Heart left ventricle (tissue), 16 donors: ENCODE results near the gene ADGRG1. TPM values are rescaled to one million over a fixed set of nuclear protein-coding genes. Genes with fewer than 3 reads are reported as not detected.

Experiments used
- ATAC-seq, 4 donors: fragments of 200-7000 bp; cut with Tn5 transposase; one replicate each; pipeline ENCODE4 v1.9.1; 2020 to 2022; ENCODE audit warnings: moderate library complexity in 4 of 4, mild to moderate bottlenecking in 3 of 4, moderate number of reproducible peaks in 1 of 4
- DNase-seq, 5 donors: peaks; one replicate each; pipeline ENCODE4 v3.0.0-alpha.2; 2020
- H3K27ac ChIP-seq, 12 donors: fragments of 200-600 bp; sonication (generic) in 4 of 12; one replicate each; pipeline versions ENCODE4 v1.5.0 to v1.8.0; 2016 to 2022; ENCODE audit warnings: mild to moderate bottlenecking in 2 of 12
- H3K27me3 ChIP-seq, 9 donors: fragments of 200-600 bp; sonication (generic) in 2 of 9; one replicate each; pipeline versions ENCODE4 v1.5.1 to v1.8.0; 2016 to 2022; ENCODE audit warnings: mild to moderate bottlenecking in 3 of 9
- H3K36me3 ChIP-seq, 9 donors: fragments of 200-600 bp; sonication (generic) in 2 of 9; one replicate each; pipeline versions ENCODE4 v1.5.0 to v1.8.0; 2018 to 2022; ENCODE audit warnings: mild to moderate bottlenecking in 2 of 9
- H3K4me1 ChIP-seq, 12 donors: fragments of 200-600 bp; sonication (generic) in 4 of 12; one replicate each; pipeline versions ENCODE4 v1.5.0 to v1.8.0; 2016 to 2022; ENCODE audit warnings: mild to moderate bottlenecking in 3 of 12
- H3K4me3 ChIP-seq, 12 donors: fragments of 200-600 bp; sonication (generic) in 4 of 12; one replicate each; pipeline versions ENCODE4 v1.5.0 to v1.8.0; 2017 to 2022; ENCODE audit warnings: mild to moderate bottlenecking in 9 of 12, moderate library complexity in 4 of 12
- H3K9me3 ChIP-seq, 12 donors: fragments of 200-600 bp; sonication (generic) in 4 of 12; one replicate each; pipeline versions ENCODE4 v1.5.0 to v1.8.0; 2016 to 2022; ENCODE audit warnings: mild to moderate bottlenecking in 1 of 12
- CTCF ChIP-seq, 12 donors: fragments of 200-600 bp; sonication (generic) in 4 of 12; IDR thresholded peaks; one replicate each; pipeline versions ENCODE4 v1.5.0 to v1.8.0; 2018 to 2022; ENCODE audit warnings: antibody characterized with exemption in 12 of 12, mild to moderate bottlenecking in 5 of 12
- POLR2A ChIP-seq, 2 donors: fragments of 450-650 bp; IDR thresholded peaks; one replicate each; pipeline ENCODE4 v1.6.1; 2017; ENCODE audit warnings: antibody characterized with exemption in 2 of 2, mild to moderate bottlenecking in 2 of 2, moderate library complexity in 2 of 2
- WGBS, 4 donors: extraction: QIAGEN DNeasy Blood & Tissue Kit in 2 of 4; methylation state at CpG; one replicate each; pipeline versions ENCODE4 v1.1.5 to v1.1.7; 2013 to 2018; 5-methylcytosine and 5-hydroxymethylcytosine counted together
- intact Hi-C, 10 donors: fragments of 100-400 bp; cut with DNase I; formaldehyde crosslinking; loops; one replicate each; pipeline versions ENCODE4 v1.11.1 to v1.14.2; 2022
- polyA plus RNA-seq, 2 donors: library from polyadenylated mRNA; stranded (reverse); fragments of 200-250 nt; gene quantifications; one replicate each; pipeline ENCODE4 v1.2.3, GENCODE V29; 2013
- total RNA-seq, 9 donors: library from RNA; depleted of rRNA in 2 of 9; stranded (reverse); fragments of >200 nt in 2 of 9; fragmentation: NEBNext Ultra II Directional in 3 of 9; extraction: Animal tissue kit (Norgen Biotek cat#: 25700) in 3 of 9; gene quantifications; one replicate each; pipeline versions ENCODE4 v1.1.0 to v1.2.4, GENCODE V29; 2016 to 2023
- donor health status: ischemic (EF 13 %, LVEDD 7.1; RV severe dilation, severe dysfunction).
- donor health status: healthy with polysubstance abuse.
- donor health status: DM: no; HTN: yes; CAD: no.
- donor health status: DM: no; HTN: no; CAD: no.
- donor health status: ischemic (EF 25% LVEDD 6.9; RV normal size, moderate dysfunction).
- donor health status: ischemic (EF 25% LVEDD 5.7; RV mildly dilated, moderate dysfunction).
- donor health status: healthy.
- donor health status: DM: yes; HTN: yes; CAD: no.
- donor health status: ischemic (EF 35%, LVEDD 5.7; RV mildly dilated, moderate dysfunction).
- donor health status: nonischemic (EF 11% LVEDD 7.7; RV severe dilation, severe dysfunction).
- donor health status: DM: yes; HTN: yes; CAD: no.
- donor health status: PGD.
- donor health status: ischemic (EF 29% LVEDD 5.4; RV normal size, mild dysfunction).
- donor health status: nonischemic (EF 23%, LVEDD 6.1; RV moderate dilation, normal function).

ADGRG1 gene
- total and polyA plus RNA-seq, 11 donors = 14.1 to 65.2 (median 17.5) TPM

GRCh38 chr16:57651344-57652333 is 23.2 kb downstream of the ADGRG1 start:
- peaks cover 0 to 27% (median 18%) of the 10 kb centered on the region in 12 donors for H3K4me1 ChIP-seq
- ATAC-seq (no peak), DNase-seq (no peak)
- no peaks in the 10 kb centered on the region for H3K27me3 ChIP-seq
- no peaks in the 10 kb centered on the region for H3K9me3 ChIP-seq
- H3K4me3 ChIP-seq = no peak overlapping the region
- intact Hi-C loops = loop anchor here in 3 of 10 donors (5.0 to 10.0 kb wide), 2 partner anchors 63 to 71 kb away; no protein-coding TSS in a partner anchor
- H3K36me3 ChIP-seq = peaks cover 0 to 43% (median 10%) of the 10 kb centered on the region in 9 donors
- 81 to 87% (median 83%) methylated on average over 10 of the region's 10 CpGs for WGBS, 4 donors
- no peak for TF ChIP-seq POLR2A (IDR thresholded peaks at IDR 0.05)
- TF ChIP-seq CTCF (IDR thresholded peaks at IDR 0.05) = no peak
- peak overlapping the region in 1 of 12 donors; percentile 20 for H3K27ac ChIP-seq

- H3K4me1 ChIP-seq = peaks cover 0 to 21% (median 9%) of the 10 kb centered on the region in 12 donors
- DNase-seq = no peak
- intact Hi-C loops = loop anchor here in 3 of 10 donors (5.0 to 10.0 kb wide), 2 partner anchors 62 to 69 kb away; no protein-coding TSS in a partner anchor
- peaks cover 0 to 54% (median 17%) of the 10 kb centered on the region in 9 donors for H3K36me3 ChIP-seq
- peak overlapping the region in 1 of 12 donors; percentile 54 for H3K27ac ChIP-seq
- no peak for ATAC-seq
- no peaks in the 10 kb centered on the region for H3K9me3 ChIP-seq
- TF ChIP-seq POLR2A (IDR thresholded peaks at IDR 0.05) (no peak), CTCF (IDR thresholded peaks at IDR 0.05) (no peak)
- H3K4me3 ChIP-seq = no peak overlapping the region
- no peaks in the 10 kb centered on the region for H3K27me3 ChIP-seq
- WGBS, 4 donors = 85 to 92% (median 90%) methylated on average over 10 to 23 of the region's 23 CpGs
These were observed 24.5 kb downstream of the ADGRG1 start for GRCh38 chr16:57652695-57653471.

- peak in 1 of 5 donors; percentile 48 for DNase-seq
- 40 to 48% (median 41%) methylated on average over 14 to 16 of the region's 16 CpGs for WGBS, 4 donors
- ATAC-seq = peak in 1 of 4 donors; percentile 76
These were observed 25.5 kb downstream of the ADGRG1 start for GRCh38 chr16:57653936-57654335.

More at GRCh38 chr16:57653936-57654335, 25.5 kb downstream of the ADGRG1 start:
- peaks cover 0 to 61% (median 23%) of the 10 kb centered on the region in 9 donors for H3K36me3 ChIP-seq
- H3K4me1 ChIP-seq = peaks cover 0 to 10% (median 0%) of the 10 kb centered on the region in 12 donors
- peak overlapping the region in 3 of 12 donors; percentile 18 to 54 (median 34) for H3K27ac ChIP-seq
- H3K27me3 ChIP-seq = no peaks in the 10 kb centered on the region
- intact Hi-C loops = loop anchor here in 3 of 10 donors (5.0 to 10.0 kb wide), 2 partner anchors 61 to 68 kb away; no protein-coding TSS in a partner anchor
- H3K4me3 ChIP-seq = no peak overlapping the region
- H3K9me3 ChIP-seq = no peaks in the 10 kb centered on the region
- TF ChIP-seq CTCF (IDR thresholded peaks at IDR 0.05) = no peak
- no peak for TF ChIP-seq POLR2A (IDR thresholded peaks at IDR 0.05)
